Prostate gland (tissue), 2 donors: Measurements from ENCODE around the gene MIOS.
A peak's percentile ranks its signal among the peaks of the same experiment; 100 is the strongest.

Experiments used
- POLR2A ChIP-seq: fragments of 450-650 bp; IDR thresholded peaks from one replicate; pipeline ENCODE4 v1.6.1; 2016; ENCODE audit warnings: antibody characterized with exemption, mild to moderate bottlenecking
- POLR2AphosphoS5 ChIP-seq: sonication (generic); formaldehyde crosslinking; IDR thresholded peaks from one replicate; pipeline ENCODE4 v1.6.1; 2017; ENCODE audit warnings: antibody characterized with exemption
- TF ChIP-seq, protein P1 (sequence below), 4 experiments: fragments of 200-600 bp in 2 of 4; fragments of 450-650 bp in 2 of 4; sonication (generic) in 2 of 4; IDR thresholded peaks; 1 replicate in 3 of 4; 2 replicates in 1 of 4; pipeline ENCODE4 v1.5.1; 2016 to 2019; ENCODE audit warnings: antibody characterized with exemption in 4 of 4, mild to moderate bottlenecking in 2 of 4, moderate library complexity in 2 of 4

DNA sequence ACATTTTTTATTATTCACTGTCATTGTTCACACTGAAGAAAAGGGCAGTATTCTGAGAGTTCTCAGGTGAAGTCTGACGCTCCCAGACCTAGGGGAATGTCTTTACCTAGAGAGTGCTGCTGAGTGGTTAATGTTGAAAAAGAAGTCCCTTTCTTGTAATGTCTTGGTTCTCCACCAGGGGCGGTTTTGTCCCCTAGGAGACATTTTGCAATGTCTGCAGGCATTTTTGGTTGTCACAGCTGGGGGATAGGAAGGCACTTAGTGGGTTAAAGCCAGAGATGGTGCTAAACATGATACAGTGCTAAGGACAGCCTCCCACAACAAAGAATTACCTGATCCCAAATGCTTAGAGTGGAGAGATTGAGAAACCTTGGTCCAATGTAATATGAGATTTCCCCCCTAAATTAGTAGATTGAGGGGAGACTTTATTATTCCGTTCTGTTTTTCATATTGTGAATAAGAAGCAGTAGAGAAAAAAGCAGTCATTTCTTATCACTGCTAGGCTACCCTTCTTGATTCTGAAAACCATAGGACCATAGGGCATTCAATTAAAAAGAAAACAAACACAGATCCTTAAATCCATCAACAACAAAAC, 87.0 kb downstream of the MIOS start:
- TF ChIP-seq POLR2A: no peak
- TF ChIP-seq, protein P1, sequence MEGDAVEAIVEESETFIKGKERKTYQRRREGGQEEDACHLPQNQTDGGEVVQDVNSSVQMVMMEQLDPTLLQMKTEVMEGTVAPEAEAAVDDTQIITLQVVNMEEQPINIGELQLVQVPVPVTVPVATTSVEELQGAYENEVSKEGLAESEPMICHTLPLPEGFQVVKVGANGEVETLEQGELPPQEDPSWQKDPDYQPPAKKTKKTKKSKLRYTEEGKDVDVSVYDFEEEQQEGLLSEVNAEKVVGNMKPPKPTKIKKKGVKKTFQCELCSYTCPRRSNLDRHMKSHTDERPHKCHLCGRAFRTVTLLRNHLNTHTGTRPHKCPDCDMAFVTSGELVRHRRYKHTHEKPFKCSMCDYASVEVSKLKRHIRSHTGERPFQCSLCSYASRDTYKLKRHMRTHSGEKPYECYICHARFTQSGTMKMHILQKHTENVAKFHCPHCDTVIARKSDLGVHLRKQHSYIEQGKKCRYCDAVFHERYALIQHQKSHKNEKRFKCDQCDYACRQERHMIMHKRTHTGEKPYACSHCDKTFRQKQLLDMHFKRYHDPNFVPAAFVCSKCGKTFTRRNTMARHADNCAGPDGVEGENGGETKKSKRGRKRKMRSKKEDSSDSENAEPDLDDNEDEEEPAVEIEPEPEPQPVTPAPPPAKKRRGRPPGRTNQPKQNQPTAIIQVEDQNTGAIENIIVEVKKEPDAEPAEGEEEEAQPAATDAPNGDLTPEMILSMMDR (IDR thresholded peaks at IDR 0.05): peak in 2 of 4 experiments; percentile 18 to 24
- no peak for TF ChIP-seq POLR2AphosphoS5
